ENCODE measurements around the gene PTPRF.
"Not testable (repeated sequence)": the region's sequence is repeated elsewhere in the genome, so short reads cannot be mapped to it uniquely, and the experiment has no call there.

The PTPRF gene

GRCh38 chr1:43645461-43645860 is 114.8 kb downstream of the PTPRF start:
- Histone ChIP-seq H3K79me2 (ENCODE audit: low read length) (peaks cover 2% of the 10 kb centered on the region), H3K4me1 (ENCODE audit: low read length) (no peaks in the 10 kb centered on the region)

DNA sequence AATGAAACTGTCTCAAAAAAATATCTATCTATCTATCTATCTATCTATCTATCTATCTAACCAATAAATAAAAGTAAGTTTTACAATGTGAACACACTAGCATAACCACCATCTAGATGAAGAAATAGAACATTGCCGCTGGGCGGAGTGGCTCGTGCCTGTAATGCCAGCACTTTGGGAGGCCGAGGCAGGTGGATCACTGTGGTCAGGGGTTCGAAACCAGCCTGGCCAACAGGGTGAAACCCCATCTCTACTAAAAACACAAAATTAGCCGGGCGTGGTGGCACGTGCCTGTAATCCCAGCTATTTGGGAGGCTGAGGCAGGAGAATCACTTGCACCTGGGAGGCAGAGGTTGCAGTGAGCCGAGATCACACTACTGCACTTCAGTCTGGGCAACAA is 116.6 kb downstream of the PTPRF start:
- H3K9me3 ChIP-seq (ENCODE audit: insufficient read depth, low read length); H3K4me3 ChIP-seq (ENCODE audit: low read length); H3K4me2 ChIP-seq (ENCODE audit: low read length); H3K36me3 ChIP-seq (replicated peaks; ENCODE audit: low read depth, low read length); H4K20me1 ChIP-seq (ENCODE audit: insufficient read depth, low read length); H3K27me3 ChIP-seq (ENCODE audit: low read depth, low read length); H3K27ac ChIP-seq (ENCODE audit: low read length); H3K9ac ChIP-seq (ENCODE audit: low read length); H2AFZ ChIP-seq (ENCODE audit: low read depth, low read length): not testable (repeated sequence)
- Histone ChIP-seq H3K79me2 (ENCODE audit: low read length) (peaks cover 19% of the 10 kb centered on the region), H3K4me1 (ENCODE audit: low read length) (peaks cover 11% of the 10 kb centered on the region)

More at GRCh38 chr1:43645461-43645860, 114.8 kb downstream of the PTPRF start:
- Histone ChIP-seq H4K20me1 (ENCODE audit: insufficient read depth, low read length) (no peaks in the 10 kb centered on the region), H3K9me3 (ENCODE audit: insufficient read depth, low read length) (no peaks in the 10 kb centered on the region), H2AFZ (ENCODE audit: low read depth, low read length) (no peak overlapping the region), H3K9ac (ENCODE audit: low read length) (no peak overlapping the region), H3K27ac (ENCODE audit: low read length) (no peak overlapping the region), H3K27me3 (ENCODE audit: low read depth, low read length) (no peaks in the 10 kb centered on the region), H3K36me3 (replicated peaks; ENCODE audit: low read depth, low read length) (no peaks in the 10 kb centered on the region), H3K4me3 (ENCODE audit: low read length) (no peak overlapping the region), H3K4me2 (ENCODE audit: low read length) (no peak overlapping the region)
- no peak for TF ChIP-seq EZH2phosphoT487 (IDR thresholded peaks at IDR 0.05; ENCODE audit: low read depth)
- no peak for TF ChIP-seq CTCF (IDR thresholded peaks at IDR 0.05; ENCODE audit: low read depth, low read length)

DNA sequence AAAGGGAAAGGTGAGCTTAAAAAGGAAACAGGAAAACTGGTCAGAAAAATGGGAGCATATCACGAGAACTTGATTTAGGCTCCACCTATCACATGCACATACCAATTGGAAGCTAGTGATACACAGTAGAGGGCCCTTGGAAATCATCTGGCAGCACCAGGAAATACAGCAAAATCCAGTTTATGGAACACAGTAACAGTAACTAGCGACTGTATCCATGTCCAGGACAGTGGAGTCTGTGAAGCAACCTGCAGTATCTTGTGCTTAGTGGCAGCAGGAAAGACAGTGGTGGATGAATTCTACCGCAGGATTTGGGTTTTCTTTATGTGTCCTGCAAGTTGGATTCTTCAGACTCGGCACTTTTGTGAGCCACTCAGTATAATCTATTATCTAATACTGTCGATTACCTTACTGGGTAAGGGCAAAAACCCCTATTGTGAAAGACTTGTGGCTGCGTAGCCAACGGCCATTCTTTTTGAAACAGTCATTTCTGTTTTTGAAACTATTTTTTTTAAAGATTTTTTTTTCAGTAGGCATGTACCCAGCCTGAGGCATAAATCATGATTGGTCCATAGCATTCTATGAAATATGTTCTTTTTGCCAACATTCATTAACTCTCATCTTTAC is 117.7 kb downstream of the PTPRF start:
- Histone ChIP-seq H2AFZ (ENCODE audit: low read depth, low read length) (no peak overlapping the region), H4K20me1 (ENCODE audit: insufficient read depth, low read length) (no peaks in the 10 kb centered on the region)
- TF ChIP-seq EZH2phosphoT487 (IDR thresholded peaks at IDR 0.05; ENCODE audit: low read depth), result no peak
- TF ChIP-seq CTCF (IDR thresholded peaks at IDR 0.05; ENCODE audit: low read depth, low read length), result no peak

GRCh38 chr1:43648876-43649477 is 118.3 kb downstream of the PTPRF start:
- H2AFZ ChIP-seq (ENCODE audit: low read depth, low read length), result no peak overlapping the region; the same call in 1 of the 2 replicates
- no peaks in the 10 kb centered on the region for H3K9me3 ChIP-seq (ENCODE audit: insufficient read depth, low read length)
- H3K4me3 ChIP-seq (ENCODE audit: low read length), result peak overlapping the region; percentile 100
- H3K4me2 ChIP-seq (ENCODE audit: low read length), result peak overlapping the region; percentile 68
- H3K79me2 ChIP-seq (ENCODE audit: low read length), result peaks cover 21% of the 10 kb centered on the region
- no peaks in the 10 kb centered on the region for H3K27me3 ChIP-seq (ENCODE audit: low read depth, low read length)
- no peak for TF ChIP-seq EZH2phosphoT487 (IDR thresholded peaks at IDR 0.05; ENCODE audit: low read depth)
- no peak for TF ChIP-seq CTCF (IDR thresholded peaks at IDR 0.05; ENCODE audit: low read depth, low read length)
- no peak overlapping the region for H3K27ac ChIP-seq (ENCODE audit: low read length)
- peaks cover 8% of the 10 kb centered on the region for H3K36me3 ChIP-seq (replicated peaks; ENCODE audit: low read depth, low read length)
- no peaks in the 10 kb centered on the region for H4K20me1 ChIP-seq (ENCODE audit: insufficient read depth, low read length)
- H3K4me1 ChIP-seq (ENCODE audit: low read length), result peaks cover 14% of the 10 kb centered on the region
- H3K9ac ChIP-seq (ENCODE audit: low read length), result peak overlapping the region; percentile 80

More for the DNA sequence above, 117.7 kb downstream of the PTPRF start:
- Histone ChIP-seq H3K4me3 (ENCODE audit: low read length) (no peak overlapping the region), H3K4me1 (ENCODE audit: low read length) (peaks cover 11% of the 10 kb centered on the region), H3K9ac (ENCODE audit: low read length) (no peak overlapping the region), H3K27ac (ENCODE audit: low read length) (no peak overlapping the region), H3K27me3 (ENCODE audit: low read depth, low read length) (no peaks in the 10 kb centered on the region), H3K4me2 (ENCODE audit: low read length) (no peak overlapping the region), H3K36me3 (replicated peaks; ENCODE audit: low read depth, low read length) (peaks cover 3% of the 10 kb centered on the region), H3K9me3 (ENCODE audit: insufficient read depth, low read length) (no peaks in the 10 kb centered on the region), H3K79me2 (ENCODE audit: low read length) (peaks cover 21% of the 10 kb centered on the region)

All from OCI-LY3 (cell line).